ENCODE results near the gene GNAQ.

The GNAQ gene

DNA sequence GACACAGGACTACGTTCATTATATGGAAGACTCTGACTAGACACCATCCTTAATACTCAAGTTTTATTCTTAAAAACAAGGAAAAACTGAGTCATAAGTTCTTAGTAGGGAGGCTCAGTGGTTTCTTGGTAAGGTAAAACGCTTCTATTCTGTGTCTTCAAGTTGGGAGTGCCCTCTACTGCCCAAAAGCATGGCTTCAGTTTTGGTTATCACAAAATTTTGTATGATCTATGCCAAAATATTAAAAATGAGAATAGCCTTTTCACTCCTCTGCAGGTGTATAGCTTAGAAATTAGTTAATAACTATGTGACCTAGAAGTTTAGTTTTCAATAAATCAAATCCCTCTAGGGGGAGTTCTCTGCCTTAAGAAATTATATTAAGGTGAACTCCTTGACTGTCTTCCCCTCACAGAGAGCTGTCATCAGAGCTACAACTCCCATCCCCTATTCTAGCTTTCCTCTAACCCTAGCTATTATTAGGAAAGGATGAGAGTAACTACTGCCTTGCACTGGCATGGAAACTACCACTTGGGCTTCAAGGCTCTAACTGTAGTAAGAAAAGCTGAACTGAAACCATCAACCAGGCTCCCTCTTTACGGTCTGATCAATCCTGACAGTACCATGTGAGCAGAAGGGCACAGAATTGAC, 189.7 kb downstream of the GNAQ start:
- peak; percentile 55 for DNase-seq (ENCODE audit: low read depth)
- no peak overlapping the region for H3K4me3 ChIP-seq (ENCODE audit: low read depth, low read length)
- TF ChIP-seq, protein P1, sequence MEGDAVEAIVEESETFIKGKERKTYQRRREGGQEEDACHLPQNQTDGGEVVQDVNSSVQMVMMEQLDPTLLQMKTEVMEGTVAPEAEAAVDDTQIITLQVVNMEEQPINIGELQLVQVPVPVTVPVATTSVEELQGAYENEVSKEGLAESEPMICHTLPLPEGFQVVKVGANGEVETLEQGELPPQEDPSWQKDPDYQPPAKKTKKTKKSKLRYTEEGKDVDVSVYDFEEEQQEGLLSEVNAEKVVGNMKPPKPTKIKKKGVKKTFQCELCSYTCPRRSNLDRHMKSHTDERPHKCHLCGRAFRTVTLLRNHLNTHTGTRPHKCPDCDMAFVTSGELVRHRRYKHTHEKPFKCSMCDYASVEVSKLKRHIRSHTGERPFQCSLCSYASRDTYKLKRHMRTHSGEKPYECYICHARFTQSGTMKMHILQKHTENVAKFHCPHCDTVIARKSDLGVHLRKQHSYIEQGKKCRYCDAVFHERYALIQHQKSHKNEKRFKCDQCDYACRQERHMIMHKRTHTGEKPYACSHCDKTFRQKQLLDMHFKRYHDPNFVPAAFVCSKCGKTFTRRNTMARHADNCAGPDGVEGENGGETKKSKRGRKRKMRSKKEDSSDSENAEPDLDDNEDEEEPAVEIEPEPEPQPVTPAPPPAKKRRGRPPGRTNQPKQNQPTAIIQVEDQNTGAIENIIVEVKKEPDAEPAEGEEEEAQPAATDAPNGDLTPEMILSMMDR (IDR thresholded peaks at IDR 0.05; ENCODE audit: insufficient read depth, low read depth, low read length, missing control alignments), result peak; percentile 11

DNA sequence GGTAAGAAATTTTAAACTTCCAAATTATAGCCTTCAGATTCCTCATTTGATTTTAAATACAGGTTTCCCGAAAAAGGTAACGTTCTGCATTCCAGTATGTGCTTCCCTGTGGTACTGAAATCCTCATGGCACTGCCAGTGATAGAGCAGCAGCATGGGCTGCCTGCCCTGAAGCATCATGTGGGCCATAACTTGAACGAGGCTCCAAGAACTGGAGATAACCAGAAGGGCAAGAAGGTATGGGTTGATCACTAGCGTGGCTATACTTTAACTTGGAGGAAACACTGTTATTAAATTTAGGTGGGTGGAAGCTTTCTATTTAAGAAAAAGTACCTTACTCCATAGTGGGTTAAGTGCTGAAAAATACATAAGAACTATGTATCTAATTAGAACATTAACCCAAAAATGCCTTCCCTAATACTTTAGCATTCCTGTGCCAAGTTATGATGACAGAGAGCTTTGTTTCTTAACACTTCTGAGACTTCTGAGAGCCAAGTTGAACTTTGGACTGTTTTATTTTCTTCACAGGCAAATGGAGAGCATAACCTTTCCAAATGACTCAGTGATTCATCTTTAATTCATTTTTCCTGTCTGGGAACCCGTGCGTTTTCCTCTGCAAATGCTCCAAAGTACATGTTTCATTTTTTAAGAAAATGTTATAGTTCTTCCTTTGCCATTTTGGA, 192.0 kb downstream of the GNAQ start:
- no peak for DNase-seq (ENCODE audit: low read depth)
- H3K4me3 ChIP-seq (ENCODE audit: low read depth, low read length), result no peak overlapping the region
- TF ChIP-seq, protein P1 (IDR thresholded peaks at IDR 0.05; ENCODE audit: insufficient read depth, low read depth, low read length, missing control alignments), result no peak

DNA sequence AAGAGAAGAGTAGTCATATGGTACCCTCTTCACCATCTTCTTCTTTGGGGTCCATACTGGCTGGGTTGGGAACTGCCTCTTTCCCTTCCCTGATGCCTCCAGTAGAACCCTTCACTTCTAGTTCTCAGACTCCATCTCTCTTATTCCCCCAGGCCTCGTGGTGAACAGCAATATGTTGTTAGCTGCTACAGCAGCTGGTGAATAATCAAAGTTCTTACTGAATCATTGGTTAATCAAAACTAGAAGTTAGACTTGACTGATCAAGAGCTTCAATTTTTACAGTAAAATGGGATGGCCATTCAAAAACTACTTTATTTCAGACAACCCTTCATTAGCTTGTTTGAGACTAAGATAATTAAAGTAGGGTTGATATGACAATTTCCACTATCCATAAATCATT, 192.6 kb downstream of the GNAQ start:
- no peak overlapping the region for H3K4me3 ChIP-seq (ENCODE audit: low read depth, low read length)
- TF ChIP-seq, protein P1 (IDR thresholded peaks at IDR 0.05; ENCODE audit: insufficient read depth, low read depth, low read length, missing control alignments), result no peak
- DNase-seq (ENCODE audit: low read depth), result no peak

DNA sequence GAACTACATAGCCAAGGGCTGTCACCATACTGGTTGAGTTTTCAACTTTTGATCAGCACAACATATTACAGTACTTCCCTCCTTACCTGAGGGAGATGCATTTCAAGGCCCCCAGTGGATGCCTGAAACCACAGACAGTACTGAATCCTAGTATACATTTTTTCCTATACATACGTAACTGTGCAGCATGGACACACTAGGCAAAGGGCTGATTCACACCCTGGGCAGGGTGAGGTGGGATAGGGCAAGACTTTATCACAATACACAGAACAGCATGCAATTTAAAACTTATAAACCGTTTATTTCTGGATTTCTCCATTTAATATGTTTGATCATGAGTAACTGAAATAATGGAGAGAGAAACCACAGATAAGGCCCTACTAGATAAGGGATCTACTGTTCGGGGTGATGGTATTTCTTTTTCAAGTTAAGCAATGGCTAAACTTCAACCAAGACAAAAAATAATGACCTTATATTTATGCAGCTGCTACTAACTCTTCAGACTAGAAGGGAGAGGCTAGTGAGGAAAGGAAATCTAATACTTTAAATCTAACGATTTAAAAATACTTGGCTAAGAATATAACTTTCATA, 196.6 kb downstream of the GNAQ start:
- TF ChIP-seq, protein P1 (IDR thresholded peaks at IDR 0.05; ENCODE audit: insufficient read depth, low read depth, low read length, missing control alignments), result no peak
- no peak for DNase-seq (ENCODE audit: low read depth)
- H3K4me3 ChIP-seq (ENCODE audit: low read depth, low read length), result no peak overlapping the region

DNA sequence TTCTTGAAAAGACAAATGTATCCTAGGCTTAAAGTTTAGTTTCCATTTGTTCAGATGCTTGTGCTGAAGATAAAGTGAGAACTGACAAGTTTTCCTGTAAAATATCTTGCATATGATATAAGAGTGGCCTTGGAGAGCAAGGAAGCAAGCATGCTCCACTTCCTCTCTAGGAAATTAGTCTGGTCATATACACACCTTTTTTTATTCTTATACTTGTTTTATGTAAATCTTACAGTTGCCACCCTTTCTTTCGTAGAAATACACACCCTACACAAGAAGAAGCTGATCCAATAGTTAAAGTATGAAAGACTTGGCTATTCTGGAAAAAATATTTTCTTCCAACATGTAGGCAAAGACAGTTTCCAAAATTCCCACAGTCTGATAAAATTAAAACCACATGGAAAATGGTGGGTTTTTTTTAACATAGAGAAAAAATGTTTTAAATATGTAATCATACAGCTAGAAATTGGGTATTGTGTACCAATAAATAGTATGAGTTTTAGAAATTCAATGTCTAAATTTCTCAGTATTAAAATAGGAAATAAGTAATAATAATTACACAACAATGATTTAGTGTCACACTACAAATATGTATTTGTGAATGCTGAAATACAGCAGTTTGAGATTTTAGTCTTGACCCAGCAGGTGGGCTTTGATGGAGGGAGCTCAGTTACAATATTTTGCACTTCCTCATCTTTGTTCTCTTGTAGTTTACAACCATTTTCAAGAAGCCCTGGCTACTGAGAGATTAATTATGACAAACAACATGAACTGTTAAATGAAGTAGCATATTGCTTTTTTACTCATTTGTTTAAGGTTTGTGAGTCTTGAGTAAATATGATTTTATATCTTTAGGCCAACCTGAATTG, 197.8 kb downstream of the GNAQ start:
- TF ChIP-seq, protein P1 (IDR thresholded peaks at IDR 0.05; ENCODE audit: insufficient read depth, low read depth, low read length, missing control alignments), result no peak
- DNase-seq (ENCODE audit: low read depth), result no peak
- no peak overlapping the region for H3K4me3 ChIP-seq (ENCODE audit: low read depth, low read length)

DNA sequence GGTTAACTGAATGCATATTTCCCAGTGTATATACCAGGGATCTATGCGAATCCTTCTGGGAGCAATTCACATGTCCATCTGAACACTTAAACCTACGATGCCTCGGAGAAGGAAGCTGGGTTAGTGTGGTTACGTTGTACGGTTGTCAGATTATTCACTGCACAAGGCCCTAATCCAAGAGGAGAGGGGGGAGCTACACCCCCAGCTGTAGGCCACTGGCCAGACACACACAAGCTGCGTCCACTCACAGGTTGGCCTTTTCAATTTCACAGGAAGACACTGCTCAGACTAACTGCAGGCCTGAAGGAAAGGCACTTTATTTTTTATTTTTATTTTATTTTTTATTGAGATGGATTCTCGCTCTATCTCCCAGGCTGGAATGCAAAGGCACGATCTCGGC, 199.0 kb downstream of the GNAQ start:
- DNase-seq (ENCODE audit: low read depth), result no peak
- no peak overlapping the region for H3K4me3 ChIP-seq (ENCODE audit: low read depth, low read length)
- TF ChIP-seq, protein P1 (IDR thresholded peaks at IDR 0.05; ENCODE audit: insufficient read depth, low read depth, low read length, missing control alignments), result no peak
